ENCODE results near the gene TAT.
"Not testable (repeated sequence)": the region's sequence is repeated elsewhere in the genome, so short reads cannot be mapped to it uniquely, and the experiment has no call there.

TAT gene

DNA sequence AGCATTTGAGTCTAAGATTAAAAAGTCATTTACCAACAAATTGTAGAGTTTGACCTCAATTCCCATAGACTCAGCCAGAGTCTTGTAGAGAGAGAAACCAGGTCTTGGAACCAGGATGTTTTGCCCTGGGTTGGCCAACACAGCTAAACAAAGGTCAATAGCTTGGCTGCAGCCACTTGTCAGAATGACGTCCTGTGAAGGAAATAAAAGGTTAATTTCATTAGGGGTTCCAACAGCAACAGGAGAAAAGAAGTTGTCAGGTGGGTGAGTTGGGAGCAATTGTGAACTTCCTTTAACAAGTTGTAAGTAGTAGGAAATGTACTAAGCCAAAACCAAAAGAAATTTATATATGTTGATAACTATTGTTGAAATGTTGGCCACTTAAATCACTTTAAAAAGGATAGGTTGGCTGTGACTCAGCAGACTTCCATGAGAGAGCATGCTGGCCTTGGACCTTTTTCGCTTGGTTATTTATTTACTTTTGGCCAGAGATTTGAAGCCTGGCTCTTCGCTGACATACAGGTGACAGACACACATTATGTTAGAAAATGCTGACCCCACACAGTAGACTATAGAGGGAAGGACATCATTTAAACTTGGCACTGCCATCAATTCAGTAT, 4.3 kb downstream of the TAT start:
- TF ChIP-seq POLR2A (IDR thresholded peaks at IDR 0.05; ENCODE audit: low read depth, low read length) = no peak
- TF ChIP-seq POLR2AphosphoS5 (IDR thresholded peaks at IDR 0.05; ENCODE audit: low read depth, low read length) = no peak
- no peak for TF ChIP-seq TAF1 (IDR thresholded peaks at IDR 0.05; ENCODE audit: borderline replicate concordance, low read depth, low read length)
- no peak for DNase-seq (ENCODE audit: insufficient read length)
- FAIRE-seq = no peak

DNA sequence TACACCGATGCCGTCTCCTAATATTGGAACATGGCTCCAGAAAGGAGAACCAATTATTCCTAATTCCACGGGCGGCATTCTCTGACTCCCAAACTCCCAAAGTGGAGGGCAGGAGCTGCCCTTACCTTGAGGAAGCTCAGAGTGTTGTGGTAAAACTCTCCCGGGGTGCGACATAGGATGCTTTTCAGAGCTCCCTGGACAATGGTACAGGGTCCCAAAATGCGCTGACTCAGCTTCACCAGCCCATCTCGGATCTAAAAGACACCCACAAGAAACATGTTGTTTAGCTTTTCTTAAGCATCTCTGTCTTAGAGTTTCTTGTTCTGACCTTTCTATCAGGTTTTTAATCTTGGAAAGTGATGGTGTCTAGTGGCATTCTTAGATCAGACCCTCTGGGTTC, 6.7 kb downstream of the TAT start:
- TF ChIP-seq POLR2AphosphoS5 (IDR thresholded peaks at IDR 0.05; ENCODE audit: low read depth, low read length) (no peak), POLR2A (IDR thresholded peaks at IDR 0.05; ENCODE audit: low read depth, low read length) (no peak), TAF1 (IDR thresholded peaks at IDR 0.05; ENCODE audit: borderline replicate concordance, low read depth, low read length) (no peak)
- no peak for FAIRE-seq
- DNase-seq (ENCODE audit: insufficient read length) = no peak

- no peak for TF ChIP-seq POLR2AphosphoS5 (IDR thresholded peaks at IDR 0.05; ENCODE audit: low read depth, low read length)
- TF ChIP-seq TAF1 (IDR thresholded peaks at IDR 0.05; ENCODE audit: borderline replicate concordance, low read depth, low read length) = no peak
- TF ChIP-seq POLR2A (IDR thresholded peaks at IDR 0.05; ENCODE audit: low read depth, low read length) = no peak
- FAIRE-seq = no peak
- DNase-seq (ENCODE audit: insufficient read length) = no peak
Measured at GRCh38 chr16:71569621-71570020, 7.3 kb downstream of the TAT start.

GRCh38 chr16:71568551-71568950, 8.3 kb downstream of the TAT start:
- FAIRE-seq = no peak
- no peak for DNase-seq (ENCODE audit: insufficient read length)
- TF ChIP-seq POLR2AphosphoS5 (IDR thresholded peaks at IDR 0.05; ENCODE audit: low read depth, low read length) = no peak
- TF ChIP-seq POLR2A (IDR thresholded peaks at IDR 0.05; ENCODE audit: low read depth, low read length) = no peak
- TF ChIP-seq TAF1 (IDR thresholded peaks at IDR 0.05; ENCODE audit: borderline replicate concordance, low read depth, low read length) = no peak

DNA sequence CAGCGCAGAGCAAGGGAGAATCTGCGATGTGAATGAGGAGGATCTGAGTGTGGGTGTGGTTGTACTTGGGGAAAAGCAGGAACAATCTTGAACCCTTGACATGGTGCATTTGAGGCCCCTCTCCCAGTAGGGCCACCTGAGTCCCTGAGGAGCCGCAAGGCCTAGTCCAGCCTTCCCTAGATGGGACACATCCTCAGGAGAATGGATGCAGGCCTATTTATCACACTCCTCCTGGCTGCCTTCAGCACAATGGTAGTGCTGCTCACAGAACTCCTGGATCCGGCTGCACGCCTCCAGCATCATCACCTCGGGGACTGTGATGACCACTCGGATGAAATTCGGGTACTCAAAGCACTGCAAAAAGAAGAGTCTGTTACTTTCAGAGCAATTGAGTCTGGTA, 9.0 kb downstream of the TAT start:
- TF ChIP-seq POLR2AphosphoS5 (IDR thresholded peaks at IDR 0.05; ENCODE audit: low read depth, low read length) (no peak), POLR2A (IDR thresholded peaks at IDR 0.05; ENCODE audit: low read depth, low read length) (no peak), TAF1 (IDR thresholded peaks at IDR 0.05; ENCODE audit: borderline replicate concordance, low read depth, low read length) (no peak)
- DNase-seq (ENCODE audit: insufficient read length) = no peak
- no peak for FAIRE-seq

DNA sequence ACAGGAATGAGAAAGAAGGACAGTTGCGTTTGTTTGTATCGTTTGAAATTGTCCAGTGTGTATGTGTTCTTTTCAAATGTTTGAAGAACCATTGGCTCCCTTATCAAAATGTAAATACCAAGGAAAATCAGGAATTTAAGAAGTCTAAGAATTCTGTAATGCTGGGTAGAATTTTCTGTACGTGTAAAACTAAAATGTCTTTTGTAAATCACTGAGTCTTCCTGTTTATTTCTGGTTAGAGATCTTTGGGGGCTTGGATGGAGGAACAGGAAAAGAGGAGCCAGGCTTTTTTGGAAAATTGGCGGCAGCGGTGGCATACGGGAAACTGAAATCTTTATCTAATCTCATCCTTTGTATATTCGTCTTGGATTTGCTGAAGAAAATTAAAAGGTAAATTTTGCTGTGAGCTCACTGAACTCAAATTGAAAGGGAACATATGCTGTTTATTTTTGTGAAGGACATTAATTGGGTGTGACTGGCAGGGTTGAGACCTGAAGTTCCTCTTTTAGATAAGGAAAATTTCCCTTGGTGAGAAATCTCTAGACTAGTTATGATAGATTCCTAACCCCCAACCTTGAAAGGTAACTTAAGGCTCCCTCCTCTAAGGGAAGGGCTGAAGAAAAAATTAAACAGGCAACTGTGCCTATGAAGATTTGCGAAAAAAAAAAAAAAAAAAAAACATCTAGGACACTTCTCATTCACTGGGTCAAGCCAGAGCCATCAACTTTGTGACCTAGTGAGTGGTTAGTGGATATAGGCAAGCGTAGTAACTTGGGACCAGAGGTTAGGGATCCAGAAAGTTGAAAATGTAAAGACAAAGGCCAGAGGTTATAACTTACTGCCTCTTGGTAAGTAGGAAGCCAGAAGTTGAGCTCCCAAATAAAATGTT, 10.8 kb downstream of the TAT start:
- TF ChIP-seq POLR2A (IDR thresholded peaks at IDR 0.05; ENCODE audit: low read depth, low read length) (no peak), POLR2AphosphoS5 (IDR thresholded peaks at IDR 0.05; ENCODE audit: low read depth, low read length) (no peak), TAF1 (IDR thresholded peaks at IDR 0.05; ENCODE audit: borderline replicate concordance, low read depth, low read length) (no peak)
- FAIRE-seq = no peak
- DNase-seq (ENCODE audit: insufficient read length) = no peak

- TF ChIP-seq TAF1 (IDR thresholded peaks at IDR 0.05; ENCODE audit: borderline replicate concordance, low read depth, low read length) (no peak), POLR2A (IDR thresholded peaks at IDR 0.05; ENCODE audit: low read depth, low read length) (no peak), POLR2AphosphoS5 (IDR thresholded peaks at IDR 0.05; ENCODE audit: low read depth, low read length) (no peak)
- DNase-seq (ENCODE audit: insufficient read length) = no peak
- peak; percentile 97 for FAIRE-seq
Measured at GRCh38 chr16:71564335-71564967, 12.4 kb downstream of the TAT start.

- FAIRE-seq (no peak), DNase-seq (ENCODE audit: insufficient read length) (no peak)
- TF ChIP-seq POLR2AphosphoS5 (IDR thresholded peaks at IDR 0.05; ENCODE audit: low read depth, low read length) (no peak), POLR2A (IDR thresholded peaks at IDR 0.05; ENCODE audit: low read depth, low read length) (no peak), TAF1 (IDR thresholded peaks at IDR 0.05; ENCODE audit: borderline replicate concordance, low read depth, low read length) (no peak)
Measured at GRCh38 chr16:71562552-71562951, 14.3 kb downstream of the TAT start.

GRCh38 chr16:71561886-71562285, 15.0 kb downstream of the TAT start:
- not testable (repeated sequence) for FAIRE-seq; DNase-seq (ENCODE audit: insufficient read length)

GRCh38 chr16:71559855-71560254, 17.0 kb downstream of the TAT start:
- no peak for TF ChIP-seq POLR2A (IDR thresholded peaks at IDR 0.05; ENCODE audit: low read depth, low read length)
- TF ChIP-seq POLR2AphosphoS5 (IDR thresholded peaks at IDR 0.05; ENCODE audit: low read depth, low read length) = no peak
- no peak for TF ChIP-seq TAF1 (IDR thresholded peaks at IDR 0.05; ENCODE audit: borderline replicate concordance, low read depth, low read length)
- no peak for FAIRE-seq

GRCh38 chr16:71557954-71558582, 18.8 kb downstream of the TAT start:
- FAIRE-seq = no peak
- TF ChIP-seq TAF1 (IDR thresholded peaks at IDR 0.05; ENCODE audit: borderline replicate concordance, low read depth, low read length) = no peak
- no peak for DNase-seq (ENCODE audit: insufficient read length)

More at GRCh38 chr16:71559855-71560254, 17.0 kb downstream of the TAT start:
- no peak for DNase-seq (ENCODE audit: insufficient read length)

Data from GM12892 (cell line).